ENCODE data around the gene STAC2.

Gene STAC2

GRCh38 chr17:39231591-39232551 lies 6.1 kb upstream of the STAC2 start:
- DNase-seq = peak; percentile 36

GRCh38 chr17:39231091-39231561 lies 5.4 kb upstream of the STAC2 start:
- no peak for DNase-seq

GRCh38 chr17:39230361-39230760 lies 4.6 kb upstream of the STAC2 start:
- DNase-seq = no peak

GRCh38 chr17:39229274-39229913 lies 3.6 kb upstream of the STAC2 start:
- no peak for DNase-seq

GRCh38 chr17:39227364-39227919 lies 1.7 kb upstream of the STAC2 start:
- no peak for DNase-seq

GRCh38 chr17:39225959-39226683 lies 376 bp upstream of the STAC2 start:
- peak; percentile 28 for DNase-seq

GRCh38 chr17:39224778-39225307 lies 902 bp downstream of the STAC2 start:
- DNase-seq = no peak

- no peak for DNase-seq
Observed at GRCh38 chr17:39223907-39224777, 1.6 kb downstream of the STAC2 start.

GRCh38 chr17:39222866-39223834 lies 2.6 kb downstream of the STAC2 start:
- no peak for DNase-seq

GRCh38 chr17:39222151-39222550 lies 3.6 kb downstream of the STAC2 start:
- DNase-seq = no peak

- no peak for DNase-seq
Observed at GRCh38 chr17:39221572-39221971, 4.2 kb downstream of the STAC2 start.

- DNase-seq = no peak
Observed at GRCh38 chr17:39219647-39220154, 6.0 kb downstream of the STAC2 start.

- no peak for DNase-seq
Observed at GRCh38 chr17:39218906-39219305, 6.8 kb downstream of the STAC2 start.

GRCh38 chr17:39217734-39218369 lies 7.9 kb downstream of the STAC2 start:
- no peak for DNase-seq

- no peak for DNase-seq
Observed at GRCh38 chr17:39213852-39214251, 11.9 kb downstream of the STAC2 start.

GRCh38 chr17:39212841-39213480 lies 12.8 kb downstream of the STAC2 start:
- no peak for DNase-seq

GRCh38 chr17:39212195-39212810 lies 13.4 kb downstream of the STAC2 start:
- no peak for DNase-seq

- no peak for DNase-seq
Observed at GRCh38 chr17:39210093-39210434, 15.7 kb downstream of the STAC2 start.

Measured in activated gamma-delta T cell (primary cell).